Breast epithelium (tissue), 4 donors: Measurements from ENCODE around the gene VAMP2. TPM values are rescaled to one million over a fixed set of nuclear protein-coding genes. Genes with fewer than 3 reads are reported as not detected.

Source experiments
- DNase-seq, 2 donors: peaks; one replicate each; pipeline ENCODE4 v3.0.0-alpha.2; 2019; ENCODE audit warnings: low spot score in 2 of 2
- H3K27ac ChIP-seq, 2 donors: fragments of 200-600 bp; sonication (generic) in 1 of 2; one replicate each; pipeline ENCODE4 v1.5.1; 2016 to 2019; ENCODE audit warnings: mild to moderate bottlenecking in 1 of 2
- H3K27me3 ChIP-seq, 2 donors: fragments of 200-600 bp; sonication (generic) in 1 of 2; one replicate each; pipeline versions ENCODE4 v1.5.1 to v1.6.0; 2017 to 2019; ENCODE audit warnings: control low read depth in 1 of 2, mild to moderate bottlenecking in 1 of 2
- H3K36me3 ChIP-seq: fragments of 200-600 bp; one replicate; pipeline ENCODE4 v1.5.1; 2019
- H3K4me1 ChIP-seq, 2 donors: fragments of 200-600 bp; sonication (generic); one replicate each; pipeline ENCODE4 v1.5.1; 2016 to 2019; ENCODE audit warnings: control low read depth in 1 of 2
- H3K4me3 ChIP-seq, 3 donors: fragments of 200-600 bp; sonication (generic); 1 replicate in 2 of 3; 2 replicates in 1 of 3; pipeline ENCODE4 v1.5.1; 2016 to 2019; ENCODE audit warnings: mild to moderate bottlenecking in 3 of 3, moderate library complexity in 2 of 3
- H3K9me3 ChIP-seq, 2 donors: fragments of 200-600 bp; sonication (generic) in 1 of 2; one replicate each; pipeline ENCODE4 v1.5.1; 2016 to 2019; ENCODE audit warnings: control low read depth in 1 of 2
- POLR2A ChIP-seq: fragments of 450-650 bp; IDR thresholded peaks from one replicate; pipeline ENCODE4 v1.6.1; 2016; ENCODE audit warnings: antibody characterized with exemption, mild to moderate bottlenecking, moderate library complexity
- POLR2AphosphoS5 ChIP-seq, 3 donors: sonication (generic); formaldehyde crosslinking; IDR thresholded peaks; one replicate each; pipeline ENCODE4 v1.6.1; 2017; ENCODE audit warnings: antibody characterized with exemption in 3 of 3
- intact Hi-C: fragments of 100-400 bp; cut with DNase I; formaldehyde crosslinking; loops from one replicate; pipeline ENCODE4 v1.15.1; 2023; ENCODE audit warnings: low total_unique reads
- total RNA-seq, 3 donors: library from RNA; depleted of rRNA; stranded (reverse); fragments of >200 nt; gene quantifications; one replicate each; pipeline ENCODE4 v1.1.0, GENCODE V29; 2016
- TF ChIP-seq, protein P1 (sequence below), 3 donors: fragments of 450-650 bp; IDR thresholded peaks; one replicate each; pipeline ENCODE4 v1.5.1; 2016 to 2017; ENCODE audit warnings: antibody characterized with exemption in 3 of 3, mild to moderate bottlenecking in 3 of 3, moderate library complexity in 3 of 3

VAMP2 gene, protein sequence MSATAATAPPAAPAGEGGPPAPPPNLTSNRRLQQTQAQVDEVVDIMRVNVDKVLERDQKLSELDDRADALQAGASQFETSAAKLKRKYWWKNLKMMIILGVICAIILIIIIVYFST
- total RNA-seq: 10 to 100 TPM; 21.8 to 30.2 (median 28.1) TPM

DNA sequence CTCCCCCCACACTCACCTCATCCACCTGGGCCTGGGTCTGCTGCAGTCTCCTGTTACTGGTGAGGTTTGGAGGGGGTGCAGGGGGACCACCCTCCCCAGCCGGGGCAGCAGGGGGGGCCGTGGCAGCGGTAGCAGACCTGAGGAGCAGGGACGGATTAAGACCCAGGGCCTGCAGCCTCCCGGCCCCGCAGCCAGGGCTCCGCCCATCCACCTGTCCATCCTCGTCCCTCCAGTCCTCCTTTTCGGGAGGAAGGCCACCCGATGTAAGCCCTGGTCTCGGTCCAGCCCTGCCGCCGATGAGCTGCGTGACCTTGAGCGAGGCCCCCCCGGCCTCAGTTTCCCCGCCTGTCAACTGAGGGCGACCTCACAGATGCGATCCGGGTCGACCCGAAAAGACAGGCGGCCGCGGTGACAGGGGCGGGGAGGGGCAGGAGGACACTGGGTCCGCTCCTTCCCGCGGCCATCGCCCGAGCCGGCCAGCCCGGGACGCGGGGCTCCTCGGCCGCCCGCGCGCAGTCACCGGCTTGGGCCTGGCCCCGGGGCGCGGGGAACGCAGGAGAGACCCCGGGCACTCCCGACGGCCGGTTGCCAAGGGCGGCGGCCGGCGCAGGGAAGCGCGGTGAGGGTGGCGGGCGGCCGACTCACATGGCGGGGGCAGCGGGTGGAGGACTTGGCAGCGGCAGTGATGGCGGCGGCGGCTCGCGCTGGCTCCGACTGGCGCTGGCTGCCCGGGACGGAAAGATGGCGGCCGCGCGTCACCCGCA, at the start of gene VAMP2:
TSS of gene VAMP2 (minus strand) at position 716 of the 764 bp plus-strand sequence. CDS start at position 647, 69 bp downstream.
- intact Hi-C loops: no loop called here
- H3K27me3 ChIP-seq: no peaks in the 10 kb centered on the region
- H3K36me3 ChIP-seq: no peaks in the 10 kb centered on the region
- peak; percentile 76 to 82 for DNase-seq
- no peaks in the 10 kb centered on the region for H3K9me3 ChIP-seq
- peak within 1 kb of the TSS; percentile 84 to 100 (median 97) for H3K4me3 ChIP-seq
- TF ChIP-seq POLR2A (peak; percentile 32), POLR2AphosphoS5 (IDR thresholded peaks at IDR 0.05) (peak; percentile 29 to 91 (median 68))
- TF ChIP-seq, protein P1, sequence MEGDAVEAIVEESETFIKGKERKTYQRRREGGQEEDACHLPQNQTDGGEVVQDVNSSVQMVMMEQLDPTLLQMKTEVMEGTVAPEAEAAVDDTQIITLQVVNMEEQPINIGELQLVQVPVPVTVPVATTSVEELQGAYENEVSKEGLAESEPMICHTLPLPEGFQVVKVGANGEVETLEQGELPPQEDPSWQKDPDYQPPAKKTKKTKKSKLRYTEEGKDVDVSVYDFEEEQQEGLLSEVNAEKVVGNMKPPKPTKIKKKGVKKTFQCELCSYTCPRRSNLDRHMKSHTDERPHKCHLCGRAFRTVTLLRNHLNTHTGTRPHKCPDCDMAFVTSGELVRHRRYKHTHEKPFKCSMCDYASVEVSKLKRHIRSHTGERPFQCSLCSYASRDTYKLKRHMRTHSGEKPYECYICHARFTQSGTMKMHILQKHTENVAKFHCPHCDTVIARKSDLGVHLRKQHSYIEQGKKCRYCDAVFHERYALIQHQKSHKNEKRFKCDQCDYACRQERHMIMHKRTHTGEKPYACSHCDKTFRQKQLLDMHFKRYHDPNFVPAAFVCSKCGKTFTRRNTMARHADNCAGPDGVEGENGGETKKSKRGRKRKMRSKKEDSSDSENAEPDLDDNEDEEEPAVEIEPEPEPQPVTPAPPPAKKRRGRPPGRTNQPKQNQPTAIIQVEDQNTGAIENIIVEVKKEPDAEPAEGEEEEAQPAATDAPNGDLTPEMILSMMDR (IDR thresholded peaks at IDR 0.05): peak in 2 of 3 donors; percentile 8 to 30
- peak within 1 kb of the TSS; percentile 99 to 100 for H3K27ac ChIP-seq
- peaks cover 14 to 21% of the 10 kb centered on the region in 2 donors for H3K4me1 ChIP-seq

DNA sequence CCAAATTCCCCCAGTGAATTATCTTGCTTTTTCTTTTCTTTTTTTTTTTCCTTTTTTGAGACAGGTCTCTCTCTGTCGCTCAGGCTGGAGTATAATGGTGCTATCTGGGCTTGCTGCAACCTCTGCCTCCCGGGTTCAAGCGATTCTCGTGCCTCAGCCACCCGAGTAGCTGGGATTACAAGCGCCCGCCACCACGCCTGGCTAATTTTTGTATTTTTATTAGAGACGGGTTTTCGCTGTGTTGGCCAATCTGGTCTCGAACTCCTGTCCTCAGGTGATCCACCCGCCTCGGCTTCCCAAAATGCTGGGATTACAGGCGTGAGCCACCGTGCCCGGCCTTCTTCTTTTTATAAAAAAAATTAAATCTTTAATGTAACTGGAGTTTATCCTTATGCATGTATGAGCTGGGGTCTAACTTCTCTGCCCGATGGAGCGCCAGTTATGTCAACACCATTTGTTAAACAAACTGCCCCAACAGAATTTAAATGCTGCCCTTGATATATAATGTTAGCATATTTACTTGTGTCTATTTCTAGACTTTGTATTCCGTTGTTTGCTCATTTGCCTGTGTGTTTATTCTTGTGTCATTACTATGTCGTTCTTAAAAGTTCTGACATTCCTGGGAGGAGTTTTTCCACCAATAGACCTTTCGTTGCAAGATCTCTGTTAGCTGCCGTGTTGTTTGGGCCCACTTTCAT, 48.2 kb upstream of the VAMP2 start:
- H3K27ac ChIP-seq: peak overlapping the region; percentile 52 to 87
- H3K4me1 ChIP-seq: no peaks in the 10 kb centered on the region
- intact Hi-C loops: loop anchor here (10.0 kb wide), 1 partner anchor 76 kb away; no protein-coding TSS in a partner anchor
- H3K4me3 ChIP-seq: peak overlapping the region; percentile 48 to 66 (median 63)
- no peaks in the 10 kb centered on the region for H3K27me3 ChIP-seq
- H3K36me3 ChIP-seq: no peaks in the 10 kb centered on the region
- TF ChIP-seq, protein P1 (IDR thresholded peaks at IDR 0.05): no peak
- TF ChIP-seq POLR2AphosphoS5 (IDR thresholded peaks at IDR 0.05) (no peak), POLR2A (no peak)
- no peak for DNase-seq
- H3K9me3 ChIP-seq: no peaks in the 10 kb centered on the region

DNA sequence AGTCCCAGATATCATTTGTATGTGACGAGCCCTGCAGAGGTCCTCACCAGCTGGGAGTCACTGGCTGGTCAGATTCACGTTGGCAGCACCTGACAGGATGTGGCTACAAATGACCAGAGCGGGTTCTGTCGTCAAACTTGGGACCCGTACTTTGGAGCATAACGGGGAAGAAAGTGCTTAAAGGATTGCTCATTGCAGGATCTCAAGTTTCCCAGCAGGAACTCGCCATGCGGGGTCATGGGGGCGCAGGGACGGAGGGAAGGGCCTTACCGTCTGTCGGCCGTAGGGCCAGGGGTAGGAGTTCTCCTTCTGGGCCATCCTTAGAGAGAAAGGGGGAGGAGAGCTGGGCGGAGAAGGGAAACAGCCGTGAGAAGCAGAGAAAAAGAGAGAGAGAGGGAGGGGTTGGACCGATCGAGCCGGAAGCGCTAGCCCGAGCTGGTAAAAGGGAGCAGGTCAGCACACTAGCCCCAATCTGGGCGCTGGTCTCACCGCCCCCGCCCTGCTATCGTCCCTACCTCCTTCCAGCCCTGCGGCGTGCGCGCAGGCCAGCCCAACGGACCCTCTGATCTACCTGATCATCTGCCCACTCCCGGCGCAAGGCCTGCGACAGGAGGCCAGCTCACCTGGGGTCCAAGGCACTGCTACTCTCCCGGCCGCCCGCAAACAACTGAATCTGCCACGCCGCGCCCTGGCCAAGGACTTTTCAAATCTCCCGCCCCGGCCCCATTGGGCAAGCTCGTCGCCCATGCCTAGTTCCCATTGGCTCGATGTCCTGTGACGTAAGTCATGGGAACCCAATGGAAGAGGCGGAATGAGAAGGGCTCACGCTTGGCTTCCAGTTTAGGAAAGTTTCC, 47.4 kb upstream of the VAMP2 start, which contains the start of gene AURKB:
TSS of gene AURKB (minus strand) at position 669 of the 854 bp plus-strand sequence. CDS start at position 318, 351 bp downstream.
- peak within 1 kb of the TSS; percentile 48 to 66 (median 63) for H3K4me3 ChIP-seq
- H3K27me3 ChIP-seq: no peaks in the 10 kb centered on the region
- no peaks in the 10 kb centered on the region for H3K36me3 ChIP-seq
- TF ChIP-seq, protein P1 (IDR thresholded peaks at IDR 0.05): no peak
- TF ChIP-seq POLR2AphosphoS5 (IDR thresholded peaks at IDR 0.05): peak; percentile 65 to 82 (median 67)
- peak within 1 kb of the TSS; percentile 52 to 87 for H3K27ac ChIP-seq
- H3K4me1 ChIP-seq: no peaks in the 10 kb centered on the region
- H3K9me3 ChIP-seq: no peaks in the 10 kb centered on the region
- DNase-seq: peak; percentile 94 to 95
- intact Hi-C loops: loop anchor here (10.0 kb wide), 1 partner anchor 75 kb away; no protein-coding TSS in a partner anchor

DNA sequence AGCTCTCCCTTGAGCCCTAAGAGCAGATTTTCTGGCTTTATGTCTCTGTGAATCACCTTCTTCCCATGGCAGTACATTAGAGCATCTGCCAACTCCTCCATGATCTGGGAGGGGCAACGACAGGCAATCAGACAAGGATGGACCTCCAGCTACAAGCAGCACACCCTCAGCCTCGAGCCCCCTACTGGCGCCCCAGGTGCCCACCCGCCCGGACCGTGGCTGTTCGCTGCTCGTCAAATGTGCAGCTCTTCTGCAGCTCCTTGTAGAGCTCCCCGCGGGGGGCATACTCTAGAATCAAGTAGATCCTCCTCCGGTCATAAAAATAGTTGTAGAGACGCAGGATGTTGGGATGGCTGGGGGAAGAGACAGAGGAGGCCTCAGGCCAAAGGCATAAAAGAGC, 43.8 kb upstream of the VAMP2 start:
- Histone ChIP-seq H3K27ac (no peak overlapping the region), H3K4me1 (no peaks in the 10 kb centered on the region), H3K36me3 (no peaks in the 10 kb centered on the region), H3K9me3 (no peaks in the 10 kb centered on the region), H3K27me3 (no peaks in the 10 kb centered on the region), H3K4me3 (no peak overlapping the region)
- DNase-seq: no peak
- TF ChIP-seq POLR2A (no peak), POLR2AphosphoS5 (IDR thresholded peaks at IDR 0.05) (no peak)
- TF ChIP-seq, protein P1 (IDR thresholded peaks at IDR 0.05): no peak
- intact Hi-C loops: no loop called here
